T-helper 2 cell treated with Interferon-gamma antibody and Interleukin-4, amounts not matched to agents 5 μg/mL and 100 μg/mL, for 36 hours (primary cell): Measurements from ENCODE around the gene DLG5.
A peak's percentile ranks its signal among the peaks of the same experiment; 100 is the strongest.

Source experiments
- DNase-seq: peaks from one replicate; pipeline ENCODE4 v3.0.0; 2021; ENCODE audit warnings: low spot score
- H3K27ac Mint-ChIP-seq: one replicate; pipeline ENCODE4 v1.8.0; 2021; ENCODE audit warnings: mild to moderate bottlenecking, mixed read lengths
- H3K27me3 Mint-ChIP-seq: one replicate; pipeline ENCODE4 v1.8.0; 2021; ENCODE audit warnings: low read depth, mixed read lengths
- H3K36me3 Mint-ChIP-seq: one replicate; pipeline ENCODE4 v1.8.0; 2021; ENCODE audit warnings: low read depth, mixed read lengths
- H3K4me1 Mint-ChIP-seq: one replicate; pipeline ENCODE4 v1.8.0; 2021; ENCODE audit warnings: low read depth, mixed read lengths
- H3K4me3 Mint-ChIP-seq: one replicate; pipeline ENCODE4 v1.8.0; 2022; ENCODE audit warnings: mild to moderate bottlenecking, moderate library complexity, mixed read lengths
- H3K9me3 Mint-ChIP-seq: one replicate; pipeline ENCODE4 v1.8.0; 2021; ENCODE audit warnings: mixed read lengths

The DLG5 gene

GRCh38 chr10:77819210-77820112 is 107.1 kb downstream of the DLG5 start:
- no peaks in the 10 kb centered on the region for H3K9me3 Mint-ChIP-seq
- H3K27me3 Mint-ChIP-seq: no peaks in the 10 kb centered on the region
- peaks cover 7% of the 10 kb centered on the region for H3K4me1 Mint-ChIP-seq
- H3K4me3 Mint-ChIP-seq: no peak overlapping the region
- peaks cover 1% of the 10 kb centered on the region for H3K36me3 Mint-ChIP-seq
- peak overlapping the region; percentile 15 for H3K27ac Mint-ChIP-seq
- DNase-seq: no peak

GRCh38 chr10:77818378-77818777 is 108.2 kb downstream of the DLG5 start:
- Mint-ChIP-seq H3K27me3 (no peaks in the 10 kb centered on the region), H3K9me3 (no peaks in the 10 kb centered on the region), H3K4me1 (peaks cover 7% of the 10 kb centered on the region), H3K27ac (no peak overlapping the region), H3K4me3 (no peak overlapping the region), H3K36me3 (peaks cover 1% of the 10 kb centered on the region)
- DNase-seq: no peak

GRCh38 chr10:77817541-77817940 is 109.0 kb downstream of the DLG5 start:
- no peak overlapping the region for H3K27ac Mint-ChIP-seq
- peaks cover 1% of the 10 kb centered on the region for H3K36me3 Mint-ChIP-seq
- H3K4me1 Mint-ChIP-seq: peaks cover 7% of the 10 kb centered on the region
- H3K4me3 Mint-ChIP-seq: no peak overlapping the region
- H3K9me3 Mint-ChIP-seq: no peaks in the 10 kb centered on the region
- no peak for DNase-seq
- no peaks in the 10 kb centered on the region for H3K27me3 Mint-ChIP-seq

GRCh38 chr10:77816311-77816710 is 110.2 kb downstream of the DLG5 start:
- H3K4me3 Mint-ChIP-seq: no peak overlapping the region

GRCh38 chr10:77812741-77813140 is 113.8 kb downstream of the DLG5 start:
- Mint-ChIP-seq H3K36me3 (peaks cover 5% of the 10 kb centered on the region), H3K4me1 (no peaks in the 10 kb centered on the region), H3K9me3 (no peaks in the 10 kb centered on the region), H3K27ac (no peak overlapping the region), H3K4me3 (no peak overlapping the region), H3K27me3 (no peaks in the 10 kb centered on the region)
- no peak for DNase-seq

More at GRCh38 chr10:77816311-77816710, 110.2 kb downstream of the DLG5 start:
- Mint-ChIP-seq H3K9me3 (no peaks in the 10 kb centered on the region), H3K27me3 (no peaks in the 10 kb centered on the region), H3K27ac (no peak overlapping the region), H3K36me3 (peaks cover 1% of the 10 kb centered on the region), H3K4me1 (peaks cover 7% of the 10 kb centered on the region)
- no peak for DNase-seq

- DNase-seq: no peak
- H3K36me3 Mint-ChIP-seq: peaks cover 5% of the 10 kb centered on the region
- no peak overlapping the region for H3K27ac Mint-ChIP-seq
- no peak overlapping the region for H3K4me3 Mint-ChIP-seq
- no peaks in the 10 kb centered on the region for H3K27me3 Mint-ChIP-seq
- no peaks in the 10 kb centered on the region for H3K9me3 Mint-ChIP-seq
- H3K4me1 Mint-ChIP-seq: no peaks in the 10 kb centered on the region
These were observed 114.6 kb downstream of the DLG5 start for GRCh38 chr10:77811831-77812430.

- Mint-ChIP-seq H3K9me3 (no peaks in the 10 kb centered on the region), H3K27me3 (no peaks in the 10 kb centered on the region), H3K27ac (no peak overlapping the region), H3K4me1 (peaks cover 1% of the 10 kb centered on the region), H3K4me3 (no peak overlapping the region), H3K36me3 (peaks cover 5% of the 10 kb centered on the region)
- DNase-seq: no peak
These were observed 115.9 kb downstream of the DLG5 start for GRCh38 chr10:77810446-77811335.

GRCh38 chr10:77809336-77809735 is 117.2 kb downstream of the DLG5 start:
- H3K4me3 Mint-ChIP-seq: no peak overlapping the region
- H3K9me3 Mint-ChIP-seq: no peaks in the 10 kb centered on the region
- no peak for DNase-seq
- H3K4me1 Mint-ChIP-seq: peaks cover 1% of the 10 kb centered on the region
- H3K36me3 Mint-ChIP-seq: peaks cover 5% of the 10 kb centered on the region
- H3K27me3 Mint-ChIP-seq: no peaks in the 10 kb centered on the region
- H3K27ac Mint-ChIP-seq: no peak overlapping the region

GRCh38 chr10:77807706-77808105 is 118.8 kb downstream of the DLG5 start:
- no peaks in the 10 kb centered on the region for H3K27me3 Mint-ChIP-seq
- no peaks in the 10 kb centered on the region for H3K9me3 Mint-ChIP-seq
- no peak overlapping the region for H3K4me3 Mint-ChIP-seq
- no peak for DNase-seq
- peaks cover 6% of the 10 kb centered on the region for H3K36me3 Mint-ChIP-seq
- H3K27ac Mint-ChIP-seq: no peak overlapping the region
- peaks cover 3% of the 10 kb centered on the region for H3K4me1 Mint-ChIP-seq

GRCh38 chr10:77806511-77807157 is 119.9 kb downstream of the DLG5 start:
- Mint-ChIP-seq H3K9me3 (no peaks in the 10 kb centered on the region), H3K4me3 (no peak overlapping the region), H3K36me3 (peaks cover 6% of the 10 kb centered on the region), H3K27ac (no peak overlapping the region), H3K4me1 (peaks cover 11% of the 10 kb centered on the region), H3K27me3 (no peaks in the 10 kb centered on the region)
- no peak for DNase-seq

GRCh38 chr10:77805676-77806075 is 120.9 kb downstream of the DLG5 start:
- peaks cover 19% of the 10 kb centered on the region for H3K4me1 Mint-ChIP-seq

GRCh38 chr10:77804371-77804770 is 122.2 kb downstream of the DLG5 start:
- H3K27ac Mint-ChIP-seq: no peak overlapping the region
- peaks cover 3% of the 10 kb centered on the region for H3K36me3 Mint-ChIP-seq
- no peak for DNase-seq
- peaks cover 19% of the 10 kb centered on the region for H3K4me1 Mint-ChIP-seq
- H3K4me3 Mint-ChIP-seq: no peak overlapping the region
- H3K9me3 Mint-ChIP-seq: no peaks in the 10 kb centered on the region
- no peaks in the 10 kb centered on the region for H3K27me3 Mint-ChIP-seq

More at GRCh38 chr10:77805676-77806075, 120.9 kb downstream of the DLG5 start:
- Mint-ChIP-seq H3K36me3 (peaks cover 6% of the 10 kb centered on the region), H3K27ac (no peak overlapping the region), H3K4me3 (no peak overlapping the region), H3K27me3 (no peaks in the 10 kb centered on the region), H3K9me3 (no peaks in the 10 kb centered on the region)
- DNase-seq: no peak

- H3K4me1 Mint-ChIP-seq: peaks cover 19% of the 10 kb centered on the region
- no peaks in the 10 kb centered on the region for H3K27me3 Mint-ChIP-seq
- peak; percentile 75 for DNase-seq
- H3K4me3 Mint-ChIP-seq: peak overlapping the region; percentile 45
- H3K9me3 Mint-ChIP-seq: no peaks in the 10 kb centered on the region
- peaks cover 3% of the 10 kb centered on the region for H3K36me3 Mint-ChIP-seq
- H3K27ac Mint-ChIP-seq: peak overlapping the region; percentile 52
These were observed 124.9 kb downstream of the DLG5 start for GRCh38 chr10:77801474-77802161.
